Stimulated activated CD4-positive, alpha-beta T cell treated with anti-CD3 and anti-CD28 coated beads, Interleukin-1b, Interleukin-23, amount 100 ng/mL, for 48 hours (primary cell): ENCODE measurements around the gene AMY2B.
"Not testable (repeated sequence)": the region's sequence is repeated elsewhere in the genome, so short reads cannot be mapped to it uniquely, and the experiment has no call there.

Source experiments
- DNase-seq: peaks from one replicate; pipeline ENCODE4 v3.0.0-alpha.2; 2020

The AMY2B gene

GRCh38 chr1:103571289-103571688, at the start of gene AMY2B:
Gene AMY2B, plus strand, starts transcription at chr1:103571589. Its CDS starts 14 bp downstream, at chr1:103571603.
- DNase-seq, result not testable (repeated sequence)

- no peak for DNase-seq
Measured at GRCh38 chr1:103523346-103523745, 48.0 kb upstream of the AMY2B start.

GRCh38 chr1:103525114-103525606, 46.2 kb upstream of the AMY2B start:
- DNase-seq, result no peak

GRCh38 chr1:103525607-103526507, 45.5 kb upstream of the AMY2B start, which contains the start of gene RNPC3:
Gene RNPC3, plus strand, starts transcription at chr1:103525699. Its CDS starts 372 bp downstream, at chr1:103526071.
- peak; percentile 81 for DNase-seq

GRCh38 chr1:103527331-103527730, 44.1 kb upstream of the AMY2B start:
- no peak for DNase-seq

- DNase-seq, result peak; percentile 80
Measured at GRCh38 chr1:103529746-103530145, 41.6 kb upstream of the AMY2B start.

GRCh38 chr1:103538226-103538625, 33.2 kb upstream of the AMY2B start:
- DNase-seq, result no peak

GRCh38 chr1:103541431-103541830, 30.0 kb upstream of the AMY2B start:
- no peak for DNase-seq

- DNase-seq, result no peak
Measured at GRCh38 chr1:103546496-103546895, 24.9 kb upstream of the AMY2B start.

- no peak for DNase-seq
Measured at GRCh38 chr1:103547840-103548239, 23.5 kb upstream of the AMY2B start.

- DNase-seq, result no peak
Measured at GRCh38 chr1:103560427-103560826, 11.0 kb upstream of the AMY2B start.

- DNase-seq, result not testable (repeated sequence)
Measured at GRCh38 chr1:103561124-103561523, 10.3 kb upstream of the AMY2B start.

GRCh38 chr1:103561643-103562395, 9.6 kb upstream of the AMY2B start:
- DNase-seq, result no peak

- no peak for DNase-seq
Measured at GRCh38 chr1:103563056-103563455, 8.3 kb upstream of the AMY2B start.

- no peak for DNase-seq
Measured at GRCh38 chr1:103569493-103569892, 1.9 kb upstream of the AMY2B start.

GRCh38 chr1:103576065-103576464, 4.7 kb downstream of the AMY2B start:
- DNase-seq, result no peak

GRCh38 chr1:103576784-103577183, 5.4 kb downstream of the AMY2B start:
- not testable (repeated sequence) for DNase-seq

GRCh38 chr1:103582464-103582863, 11.1 kb downstream of the AMY2B start:
- DNase-seq, result no peak

GRCh38 chr1:103583887-103584286, 12.5 kb downstream of the AMY2B start:
- no peak for DNase-seq

GRCh38 chr1:103584537-103584936, 13.1 kb downstream of the AMY2B start:
- DNase-seq, result no peak

- DNase-seq, result not testable (repeated sequence)
Measured at GRCh38 chr1:103602740-103603139, 31.4 kb downstream of the AMY2B start.

- DNase-seq, result no peak
Measured at GRCh38 chr1:103616362-103616761, 45.0 kb downstream of the AMY2B start.

- DNase-seq, result not testable (repeated sequence)
Measured at GRCh38 chr1:103616994-103617477, 45.6 kb downstream of the AMY2B start, which contains the start of gene AMY2A. Gene AMY2A, plus strand, starts transcription at chr1:103617427. Its CDS starts 14 bp downstream, at chr1:103617441.
